ENCODE results near the gene CLCN1.

DNA sequence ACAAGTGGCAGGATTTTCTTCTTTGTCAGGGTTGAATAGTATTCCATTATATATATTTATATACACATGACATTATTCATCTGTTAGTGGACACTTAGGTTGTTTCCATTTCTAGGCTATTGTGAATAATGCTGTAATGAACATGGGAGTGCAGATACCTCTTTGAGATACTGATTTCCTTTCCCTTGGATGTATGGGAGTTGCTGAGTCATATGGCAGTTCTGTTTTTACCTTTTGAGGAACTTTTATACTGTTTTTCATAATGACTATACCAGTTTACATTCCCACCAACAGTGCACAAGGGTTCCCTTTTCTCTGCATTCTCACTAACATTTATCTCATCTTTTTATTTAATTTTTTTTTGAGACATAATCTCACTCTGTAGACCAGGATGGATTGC, 1.8 kb upstream of the CLCN1 start:
- TF ChIP-seq, protein P1, sequence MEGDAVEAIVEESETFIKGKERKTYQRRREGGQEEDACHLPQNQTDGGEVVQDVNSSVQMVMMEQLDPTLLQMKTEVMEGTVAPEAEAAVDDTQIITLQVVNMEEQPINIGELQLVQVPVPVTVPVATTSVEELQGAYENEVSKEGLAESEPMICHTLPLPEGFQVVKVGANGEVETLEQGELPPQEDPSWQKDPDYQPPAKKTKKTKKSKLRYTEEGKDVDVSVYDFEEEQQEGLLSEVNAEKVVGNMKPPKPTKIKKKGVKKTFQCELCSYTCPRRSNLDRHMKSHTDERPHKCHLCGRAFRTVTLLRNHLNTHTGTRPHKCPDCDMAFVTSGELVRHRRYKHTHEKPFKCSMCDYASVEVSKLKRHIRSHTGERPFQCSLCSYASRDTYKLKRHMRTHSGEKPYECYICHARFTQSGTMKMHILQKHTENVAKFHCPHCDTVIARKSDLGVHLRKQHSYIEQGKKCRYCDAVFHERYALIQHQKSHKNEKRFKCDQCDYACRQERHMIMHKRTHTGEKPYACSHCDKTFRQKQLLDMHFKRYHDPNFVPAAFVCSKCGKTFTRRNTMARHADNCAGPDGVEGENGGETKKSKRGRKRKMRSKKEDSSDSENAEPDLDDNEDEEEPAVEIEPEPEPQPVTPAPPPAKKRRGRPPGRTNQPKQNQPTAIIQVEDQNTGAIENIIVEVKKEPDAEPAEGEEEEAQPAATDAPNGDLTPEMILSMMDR (IDR thresholded peaks at IDR 0.05), result no peak
- no peak for TF ChIP-seq POLR2A (IDR thresholded peaks at IDR 0.05)
